ENCODE data around the gene UNC119.

DNA sequence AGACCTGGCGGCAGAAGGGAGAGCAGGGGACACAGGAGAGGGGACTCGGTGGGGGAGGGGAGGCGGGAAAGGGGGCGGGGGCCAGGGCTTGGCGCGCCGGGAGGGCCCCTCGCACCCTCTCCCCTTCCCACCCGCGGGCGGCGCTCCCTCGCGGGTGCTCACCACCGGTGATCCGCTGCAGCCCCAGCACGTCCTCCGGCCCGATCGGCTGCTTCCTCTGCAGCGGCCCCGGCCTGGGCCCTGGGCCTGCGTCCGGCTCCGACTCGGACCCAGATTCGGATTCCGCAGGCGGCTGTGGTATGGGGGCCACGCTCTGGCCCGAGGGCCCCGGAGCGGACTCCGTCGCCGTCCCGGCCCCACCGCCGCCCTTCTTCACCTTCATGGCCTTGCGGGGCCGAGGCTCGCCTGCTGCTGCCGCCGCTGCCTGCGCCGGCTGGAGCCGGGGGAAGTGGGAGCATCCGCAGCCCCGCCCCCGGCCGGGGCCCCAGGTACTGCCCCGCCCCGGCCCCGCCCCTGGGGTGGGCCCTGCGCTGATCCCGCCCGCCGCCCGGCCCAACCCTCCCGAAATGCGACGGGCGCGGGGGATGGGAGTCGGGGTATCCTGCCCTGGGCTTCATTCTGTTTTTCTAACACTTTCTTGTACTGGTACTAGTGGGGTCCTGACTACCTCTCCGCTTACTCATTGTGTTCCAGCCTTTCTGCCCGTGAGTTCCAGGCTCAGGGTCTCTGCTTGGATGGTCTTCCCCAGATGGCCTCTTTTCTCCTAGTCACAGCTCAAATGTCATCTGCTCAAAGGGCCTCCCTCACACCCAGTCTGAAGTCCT is at the start of gene UNC119:
- TF ChIP-seq POLR2AphosphoS5 (IDR thresholded peaks at IDR 0.05; ENCODE audit: low read depth, low read length) (0 out of 2 replicates have a peak, but pooled peaks have one; percentile 45), KLF9 (CRISPR knock-in tag; IDR thresholded peaks at IDR 0.05; ENCODE audit: low read depth) (no peak), ELF4 (CRISPR knock-in tag; IDR thresholded peaks at IDR 0.05; ENCODE audit: borderline replicate concordance) (no peak), HCFC1 (IDR thresholded peaks at IDR 0.05; ENCODE audit: low read depth, low read length) (no peak), ZNF777 (CRISPR knock-in tag; IDR thresholded peaks at IDR 0.05) (no peak), EZH2 (conservative IDR thresholded peaks at IDR 0.05; ENCODE audit: low read depth, low read length) (no peak), DNMT1 (CRISPR knock-in tag; IDR thresholded peaks at IDR 0.05) (no peak), RBM22 (optimal IDR thresholded peaks at IDR 0.05; ENCODE audit: low read length) (no peak), TCF7 (IDR thresholded peaks at IDR 0.05; ENCODE audit: low read depth) (no peak), ZBTB21 (CRISPR knock-in tag; IDR thresholded peaks at IDR 0.05) (no peak), JUND (CRISPR knock-in tag; IDR thresholded peaks at IDR 0.05) (no peak)
- TF ChIP-seq, protein P1, sequence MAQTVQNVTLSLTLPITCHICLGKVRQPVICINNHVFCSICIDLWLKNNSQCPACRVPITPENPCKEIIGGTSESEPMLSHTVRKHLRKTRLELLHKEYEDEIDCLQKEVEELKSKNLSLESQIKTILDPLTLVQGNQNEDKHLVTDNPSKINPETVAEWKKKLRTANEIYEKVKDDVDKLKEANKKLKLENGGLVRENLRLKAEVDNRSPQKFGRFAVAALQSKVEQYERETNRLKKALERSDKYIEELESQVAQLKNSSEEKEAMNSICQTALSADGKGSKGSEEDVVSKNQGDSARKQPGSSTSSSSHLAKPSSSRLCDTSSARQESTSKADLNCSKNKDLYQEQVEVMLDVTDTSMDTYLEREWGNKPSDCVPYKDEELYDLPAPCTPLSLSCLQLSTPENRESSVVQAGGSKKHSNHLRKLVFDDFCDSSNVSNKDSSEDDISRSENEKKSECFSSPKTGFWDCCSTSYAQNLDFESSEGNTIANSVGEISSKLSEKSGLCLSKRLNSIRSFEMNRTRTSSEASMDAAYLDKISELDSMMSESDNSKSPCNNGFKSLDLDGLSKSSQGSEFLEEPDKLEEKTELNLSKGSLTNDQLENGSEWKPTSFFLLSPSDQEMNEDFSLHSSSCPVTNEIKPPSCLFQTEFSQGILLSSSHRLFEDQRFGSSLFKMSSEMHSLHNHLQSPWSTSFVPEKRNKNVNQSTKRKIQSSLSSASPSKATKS (CRISPR knock-in tag; IDR thresholded peaks at IDR 0.05), result no peak
- TF ChIP-seq, protein P2, sequence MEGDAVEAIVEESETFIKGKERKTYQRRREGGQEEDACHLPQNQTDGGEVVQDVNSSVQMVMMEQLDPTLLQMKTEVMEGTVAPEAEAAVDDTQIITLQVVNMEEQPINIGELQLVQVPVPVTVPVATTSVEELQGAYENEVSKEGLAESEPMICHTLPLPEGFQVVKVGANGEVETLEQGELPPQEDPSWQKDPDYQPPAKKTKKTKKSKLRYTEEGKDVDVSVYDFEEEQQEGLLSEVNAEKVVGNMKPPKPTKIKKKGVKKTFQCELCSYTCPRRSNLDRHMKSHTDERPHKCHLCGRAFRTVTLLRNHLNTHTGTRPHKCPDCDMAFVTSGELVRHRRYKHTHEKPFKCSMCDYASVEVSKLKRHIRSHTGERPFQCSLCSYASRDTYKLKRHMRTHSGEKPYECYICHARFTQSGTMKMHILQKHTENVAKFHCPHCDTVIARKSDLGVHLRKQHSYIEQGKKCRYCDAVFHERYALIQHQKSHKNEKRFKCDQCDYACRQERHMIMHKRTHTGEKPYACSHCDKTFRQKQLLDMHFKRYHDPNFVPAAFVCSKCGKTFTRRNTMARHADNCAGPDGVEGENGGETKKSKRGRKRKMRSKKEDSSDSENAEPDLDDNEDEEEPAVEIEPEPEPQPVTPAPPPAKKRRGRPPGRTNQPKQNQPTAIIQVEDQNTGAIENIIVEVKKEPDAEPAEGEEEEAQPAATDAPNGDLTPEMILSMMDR (CRISPR knock-in tag; IDR thresholded peaks at IDR 0.05), result no peak
- TF ChIP-seq, protein P3, sequence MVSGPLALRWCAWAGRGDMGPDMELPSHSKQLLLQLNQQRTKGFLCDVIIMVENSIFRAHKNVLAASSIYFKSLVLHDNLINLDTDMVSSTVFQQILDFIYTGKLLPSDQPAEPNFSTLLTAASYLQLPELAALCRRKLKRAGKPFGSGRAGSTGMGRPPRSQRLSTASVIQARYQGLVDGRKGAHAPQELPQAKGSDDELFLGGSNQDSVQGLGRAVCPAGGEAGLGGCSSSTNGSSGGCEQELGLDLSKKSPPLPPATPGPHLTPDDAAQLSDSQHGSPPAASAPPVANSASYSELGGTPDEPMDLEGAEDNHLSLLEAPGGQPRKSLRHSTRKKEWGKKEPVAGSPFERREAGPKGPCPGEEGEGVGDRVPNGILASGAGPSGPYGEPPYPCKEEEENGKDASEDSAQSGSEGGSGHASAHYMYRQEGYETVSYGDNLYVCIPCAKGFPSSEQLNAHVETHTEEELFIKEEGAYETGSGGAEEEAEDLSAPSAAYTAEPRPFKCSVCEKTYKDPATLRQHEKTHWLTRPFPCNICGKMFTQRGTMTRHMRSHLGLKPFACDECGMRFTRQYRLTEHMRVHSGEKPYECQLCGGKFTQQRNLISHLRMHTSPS (CRISPR knock-in tag; IDR thresholded peaks at IDR 0.05; ENCODE audit: low read depth), result no peak
